ENCODE results near the gene SUN5.

SUN5 gene

DNA sequence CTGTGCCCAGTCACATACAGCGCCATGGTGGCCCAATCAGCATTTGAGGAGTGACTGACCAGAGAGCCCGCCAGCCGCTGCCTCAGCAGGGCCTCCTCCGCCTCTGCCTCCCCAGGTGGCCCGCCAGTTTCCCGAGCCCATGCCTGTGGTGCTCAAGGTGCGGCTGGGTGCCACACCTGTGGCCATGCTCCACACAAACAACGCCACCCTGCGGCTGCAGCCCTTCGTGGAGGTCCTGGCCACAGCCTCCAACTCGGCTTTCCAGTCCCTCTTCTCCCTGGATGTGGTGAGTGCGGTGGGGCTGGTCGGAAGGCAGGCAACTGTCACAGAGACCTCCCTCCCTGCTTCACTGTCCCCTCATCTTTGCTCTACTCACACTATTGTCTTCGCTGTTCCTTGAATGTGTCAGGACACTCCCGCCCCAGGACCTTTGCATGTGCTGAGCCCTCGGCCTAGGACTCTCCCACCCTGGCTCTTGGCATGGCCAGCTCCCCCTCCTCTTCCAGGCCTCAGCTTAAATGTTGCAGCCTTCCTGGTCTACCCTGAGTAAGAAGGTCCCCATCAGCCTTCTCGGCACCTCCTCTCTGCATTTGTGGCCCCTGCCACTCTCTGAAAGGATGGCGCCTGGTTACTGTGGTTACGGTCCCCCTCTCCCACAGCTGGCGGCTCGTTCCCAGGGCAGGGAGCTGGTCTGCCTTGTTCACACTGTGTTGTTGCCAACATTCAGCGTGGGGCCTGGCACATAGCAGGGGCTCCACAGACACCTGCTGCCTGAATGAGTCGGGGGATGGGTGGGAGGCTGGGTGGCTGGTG lies 15.4 kb upstream of the SUN5 start:
- no peak for DNase-seq (ENCODE audit: low read depth)
- TF ChIP-seq, protein P1, sequence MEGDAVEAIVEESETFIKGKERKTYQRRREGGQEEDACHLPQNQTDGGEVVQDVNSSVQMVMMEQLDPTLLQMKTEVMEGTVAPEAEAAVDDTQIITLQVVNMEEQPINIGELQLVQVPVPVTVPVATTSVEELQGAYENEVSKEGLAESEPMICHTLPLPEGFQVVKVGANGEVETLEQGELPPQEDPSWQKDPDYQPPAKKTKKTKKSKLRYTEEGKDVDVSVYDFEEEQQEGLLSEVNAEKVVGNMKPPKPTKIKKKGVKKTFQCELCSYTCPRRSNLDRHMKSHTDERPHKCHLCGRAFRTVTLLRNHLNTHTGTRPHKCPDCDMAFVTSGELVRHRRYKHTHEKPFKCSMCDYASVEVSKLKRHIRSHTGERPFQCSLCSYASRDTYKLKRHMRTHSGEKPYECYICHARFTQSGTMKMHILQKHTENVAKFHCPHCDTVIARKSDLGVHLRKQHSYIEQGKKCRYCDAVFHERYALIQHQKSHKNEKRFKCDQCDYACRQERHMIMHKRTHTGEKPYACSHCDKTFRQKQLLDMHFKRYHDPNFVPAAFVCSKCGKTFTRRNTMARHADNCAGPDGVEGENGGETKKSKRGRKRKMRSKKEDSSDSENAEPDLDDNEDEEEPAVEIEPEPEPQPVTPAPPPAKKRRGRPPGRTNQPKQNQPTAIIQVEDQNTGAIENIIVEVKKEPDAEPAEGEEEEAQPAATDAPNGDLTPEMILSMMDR (IDR thresholded peaks at IDR 0.05; ENCODE audit: control insufficient read depth, insufficient read depth, low read depth, low read length, missing control alignments) = no peak
- H3K4me3 ChIP-seq (ENCODE audit: control insufficient read depth, low read depth, low read length) = no peak overlapping the region

DNA sequence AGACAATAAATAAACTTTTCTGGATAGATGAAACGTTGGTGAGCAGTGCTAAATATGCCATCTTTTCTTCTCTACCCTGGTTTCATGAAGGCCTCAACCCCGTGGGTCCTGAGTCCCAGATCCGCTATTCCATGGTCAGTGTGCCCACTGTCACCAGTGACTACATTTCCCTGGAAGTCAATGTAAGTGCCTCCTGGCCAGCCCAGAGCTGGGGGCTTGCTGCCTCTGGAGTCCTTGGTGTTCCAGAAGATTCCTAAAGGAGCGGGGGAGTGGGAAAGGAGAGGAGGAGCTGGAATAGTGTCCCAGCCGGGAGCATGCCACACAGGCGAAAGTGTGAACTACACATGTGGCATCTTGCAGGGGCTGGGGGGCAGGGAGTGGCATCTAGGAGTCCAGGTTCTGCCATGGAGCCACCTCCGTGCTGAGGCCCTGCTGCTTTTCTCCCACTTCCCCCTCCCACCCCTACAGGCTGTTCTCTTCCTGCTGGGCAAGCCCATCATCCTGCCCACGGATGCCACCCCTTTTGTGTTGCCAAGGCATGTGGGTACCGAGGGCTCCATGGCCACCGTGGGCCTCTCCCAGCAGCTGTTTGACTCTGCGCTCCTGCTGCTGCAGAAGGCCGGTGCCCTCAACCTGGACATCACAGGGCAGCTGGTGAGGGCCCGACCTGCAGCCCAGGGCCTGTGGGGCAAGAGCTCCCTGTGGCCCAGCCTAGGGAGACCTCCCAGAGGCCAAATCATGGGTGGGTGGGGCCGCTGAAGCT lies 14.1 kb upstream of the SUN5 start:
- H3K4me3 ChIP-seq (ENCODE audit: control insufficient read depth, low read depth, low read length) = no peak overlapping the region
- TF ChIP-seq, protein P1 (IDR thresholded peaks at IDR 0.05; ENCODE audit: control insufficient read depth, insufficient read depth, low read depth, low read length, missing control alignments) = no peak
- DNase-seq (ENCODE audit: low read depth) = no peak

DNA sequence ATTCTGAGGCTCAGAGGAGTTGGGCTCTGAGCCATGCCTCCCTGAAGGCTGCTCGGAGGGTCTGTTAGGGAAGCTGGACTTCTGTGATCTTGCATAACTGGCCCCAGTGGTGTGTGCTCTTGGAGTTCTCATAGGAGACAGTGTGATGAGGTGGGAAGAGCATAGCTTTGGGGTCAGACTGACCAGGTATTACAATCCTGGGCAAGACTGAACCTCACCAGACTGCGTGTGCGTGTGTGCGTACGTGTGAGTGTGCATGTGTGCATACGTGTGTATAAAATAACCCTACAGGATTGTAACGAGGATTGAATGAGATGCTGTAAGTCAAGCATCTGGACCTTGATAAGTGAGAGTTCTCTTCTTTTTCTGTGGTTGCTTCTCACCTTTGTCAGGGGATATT lies 13.3 kb upstream of the SUN5 start:
- H3K4me3 ChIP-seq (ENCODE audit: control insufficient read depth, low read depth, low read length) = no peak overlapping the region
- DNase-seq (ENCODE audit: low read depth) = no peak
- TF ChIP-seq, protein P1 (IDR thresholded peaks at IDR 0.05; ENCODE audit: control insufficient read depth, insufficient read depth, low read depth, low read length, missing control alignments) = no peak

DNA sequence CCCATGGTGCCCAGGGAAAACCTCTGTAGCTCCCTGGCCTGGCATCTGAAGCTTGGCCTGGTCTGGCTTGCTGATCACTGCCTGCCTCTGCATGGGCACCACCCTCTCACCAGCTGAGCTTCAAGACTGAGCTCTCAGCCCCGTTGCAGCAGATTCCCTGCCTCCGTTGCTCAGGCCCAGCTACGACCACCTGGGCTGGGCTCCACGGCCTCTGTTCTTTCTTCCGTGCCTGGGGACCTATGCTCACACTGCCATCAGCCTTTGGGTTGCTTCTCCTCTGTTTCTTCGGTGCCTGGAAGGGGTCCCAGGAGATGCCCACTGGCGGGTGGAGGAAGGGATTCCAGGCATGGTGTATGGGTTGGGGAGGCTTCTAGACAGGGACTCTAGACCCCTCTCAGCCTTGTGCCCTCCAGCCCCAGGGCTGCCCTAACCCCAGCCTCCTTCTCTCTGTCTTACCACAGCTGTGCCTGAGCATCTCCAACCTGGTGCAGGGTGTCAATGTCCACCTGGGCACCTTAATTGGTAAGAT lies 12.4 kb upstream of the SUN5 start:
- TF ChIP-seq, protein P1 (IDR thresholded peaks at IDR 0.05; ENCODE audit: control insufficient read depth, insufficient read depth, low read depth, low read length, missing control alignments) = no peak
- no peak overlapping the region for H3K4me3 ChIP-seq (ENCODE audit: control insufficient read depth, low read depth, low read length)
- DNase-seq (ENCODE audit: low read depth) = no peak

DNA sequence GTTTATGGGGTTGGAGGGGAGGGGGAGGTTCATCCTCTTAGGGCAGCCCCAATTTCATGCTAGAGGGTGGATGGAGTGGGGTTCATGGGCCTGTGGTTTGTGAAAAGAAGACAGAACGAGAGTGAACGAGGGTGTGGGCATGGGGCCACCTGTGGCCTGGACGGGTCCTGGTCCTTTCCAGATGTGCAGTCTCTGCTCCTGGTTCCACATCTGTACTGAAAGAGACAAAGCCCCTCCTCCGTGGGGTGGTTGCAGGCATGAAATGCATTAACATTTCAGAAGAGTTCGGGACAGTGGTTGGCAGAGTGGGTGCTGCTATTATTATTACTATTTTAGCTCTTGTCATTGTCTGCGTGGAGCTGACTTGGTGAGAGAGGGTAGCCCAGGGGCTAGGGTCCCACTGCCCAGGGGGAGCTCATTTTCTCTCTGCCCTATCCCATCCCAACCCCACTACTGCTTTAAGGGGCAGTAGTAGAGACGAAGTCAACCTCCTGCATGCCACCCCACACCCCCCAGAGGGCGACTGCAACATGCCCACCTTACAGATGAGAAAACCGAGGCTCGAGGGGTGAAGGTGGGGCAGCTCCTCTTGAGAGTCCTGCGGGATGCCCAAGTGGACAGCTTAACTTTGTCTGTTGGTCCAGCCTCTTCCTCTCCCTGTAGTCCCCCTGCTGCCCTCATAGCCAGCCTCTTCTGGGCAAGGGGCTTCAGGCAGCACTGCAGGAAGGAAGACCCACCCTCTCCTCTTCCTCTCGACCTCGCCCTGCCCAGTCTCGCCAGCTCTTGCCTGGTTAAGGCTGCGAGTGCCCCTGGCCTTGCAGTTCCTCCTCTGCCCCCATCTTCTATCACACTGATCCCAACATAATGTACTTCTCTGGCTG lies 11.7 kb upstream of the SUN5 start:
- TF ChIP-seq, protein P1 (IDR thresholded peaks at IDR 0.05; ENCODE audit: control insufficient read depth, insufficient read depth, low read depth, low read length, missing control alignments) = no peak
- DNase-seq (ENCODE audit: low read depth) = no peak
- H3K4me3 ChIP-seq (ENCODE audit: control insufficient read depth, low read depth, low read length) = no peak overlapping the region

DNA sequence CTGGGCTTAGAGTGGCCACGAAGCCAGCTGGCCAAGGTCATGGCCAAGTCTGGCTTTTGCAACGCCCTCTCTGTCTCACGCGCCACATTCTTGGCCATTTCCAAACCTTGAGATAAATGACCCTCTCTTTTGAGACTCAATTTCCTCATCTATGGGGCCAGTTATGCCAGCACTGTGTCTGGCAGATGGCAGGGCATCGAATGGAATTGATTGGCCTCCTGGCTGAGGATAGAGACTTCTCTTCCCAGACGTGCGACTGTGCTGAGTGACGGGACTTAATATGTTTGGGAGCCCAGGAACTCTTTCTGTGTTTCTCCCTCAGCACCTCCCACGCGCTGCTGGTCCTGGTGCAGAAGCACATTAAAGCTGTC lies 10.9 kb upstream of the SUN5 start:
- TF ChIP-seq, protein P1 (IDR thresholded peaks at IDR 0.05; ENCODE audit: control insufficient read depth, insufficient read depth, low read depth, low read length, missing control alignments) = no peak
- no peak overlapping the region for H3K4me3 ChIP-seq (ENCODE audit: control insufficient read depth, low read depth, low read length)
- DNase-seq (ENCODE audit: low read depth) = no peak
